HEK293 (cell line): ENCODE data around the gene CLIP4.

Experiments used
- CTCF ChIP-seq: fragments of 450-650 bp; formaldehyde crosslinking; IDR thresholded peaks from 2 replicates; pipeline ENCODE4 v1.5.1; 2016; ENCODE audit warnings: missing biosample characterization, missing genetic modification characterization
- SETDB1 ChIP-seq: IDR thresholded peaks from one replicate; pipeline ENCODE4 v1.6.1; 2017; ENCODE audit warnings: mild to moderate bottlenecking, low read length, moderate library complexity, mixed read lengths; ENCODE audit not compliant: insufficient read length
- ZNF274 ChIP-seq, 2 experiments: fragments of 200-500 bp in 1 of 2; fragments of 450-650 bp in 1 of 2; sonication (Bioruptor generic) in 1 of 2; formaldehyde crosslinking in 1 of 2; IDR thresholded peaks; 2 replicates each; pipeline versions ENCODE4 v1.5.1 to v1.6.1; 2014 to 2016; ENCODE audit warnings: borderline replicate concordance in 1 of 2, inconsistent platforms in 1 of 2, low read length in 1 of 2, missing biosample characterization in 1 of 2, missing genetic modification characterization in 1 of 2
- ZNF280D ChIP-seq: fragments of 450-650 bp; formaldehyde crosslinking; IDR thresholded peaks from 2 replicates; pipeline ENCODE4 v1.5.1; 2016; ENCODE audit warnings: missing biosample characterization, missing genetic modification characterization
- ZNF311 ChIP-seq: fragments of 450-650 bp; formaldehyde crosslinking; IDR thresholded peaks from 2 replicates; pipeline ENCODE4 v1.5.1; 2017; ENCODE audit warnings: missing biosample characterization, missing genetic modification characterization, borderline replicate concordance
- ZNF639 ChIP-seq: fragments of 450-650 bp; formaldehyde crosslinking; IDR thresholded peaks from 2 replicates; pipeline ENCODE4 v1.5.1; 2016; ENCODE audit warnings: missing biosample characterization, missing genetic modification characterization

GRCh38 chr2:29105375-29105774 lies 9.8 kb upstream of the CLIP4 start:
- TF ChIP-seq ZNF280D (tag by site-specific recombination) (no peak), ZNF639 (tag by site-specific recombination) (no peak), SETDB1 (no peak), ZNF311 (no peak), CTCF (tag by site-specific recombination) (no peak), ZNF274 (IDR thresholded peaks at IDR 0.05; ENCODE audit: low read length) (no peak), ZNF274 (tag by site-specific recombination; IDR thresholded peaks at IDR 0.05; ENCODE audit: borderline replicate concordance) (no peak)
